Hepatocyte (in vitro differentiated cells): ENCODE data around the gene F2RL2. TPM values are rescaled to one million over a fixed set of nuclear protein-coding genes. Genes with fewer than 3 reads are reported as not detected.

ENCODE experiments used
- DNase-seq: peaks from one replicate; pipeline ENCODE4 v3.0.0-alpha.2; 2016; ENCODE audit warnings: low spot score
- H2AFZ ChIP-seq: fragments of 200-600 bp; sonication (generic); 2 replicates; pipeline ENCODE4 v1.6.0; 2016; ENCODE audit warnings: antibody characterized with exemption, mild to moderate bottlenecking
- H3K27ac ChIP-seq: fragments of 200-600 bp; sonication (generic); 2 replicates; pipeline ENCODE4 v1.5.1; 2016; ENCODE audit warnings: mild to moderate bottlenecking
- H3K27me3 ChIP-seq: fragments of 200-600 bp; sonication (generic); 2 replicates; pipeline ENCODE4 v1.6.1; 2016
- H3K36me3 ChIP-seq: fragments of 200-600 bp; sonication (generic); replicated peaks from 2 replicates; pipeline ENCODE4 v1.5.1; 2016; ENCODE audit warnings: low read depth; ENCODE audit not compliant: insufficient read depth
- H3K4me1 ChIP-seq: fragments of 200-600 bp; sonication (generic); 2 replicates; pipeline ENCODE4 v1.5.1; 2016; ENCODE audit warnings: mild to moderate bottlenecking, moderate library complexity; ENCODE audit not compliant: insufficient read depth
- H3K4me2 ChIP-seq: fragments of 200-600 bp; sonication (generic); 2 replicates; pipeline ENCODE4 v1.6.0; 2016
- H3K4me3 ChIP-seq: fragments of 200-600 bp; sonication (generic); 2 replicates; pipeline ENCODE4 v1.5.1; 2016; ENCODE audit warnings: mild to moderate bottlenecking
- H3K79me2 ChIP-seq: fragments of 200-600 bp; sonication (generic); 2 replicates; pipeline ENCODE4 v1.6.0; 2017; ENCODE audit warnings: mild to moderate bottlenecking
- H3K9me2 ChIP-seq: fragments of 200-600 bp; sonication (generic); replicated peaks from 2 replicates; pipeline ENCODE4 v1.6.0; 2017; ENCODE audit warnings: mild to moderate bottlenecking; ENCODE audit not compliant: insufficient read depth
- H3K9me3 ChIP-seq: fragments of 200-600 bp; sonication (generic); 2 replicates; pipeline ENCODE4 v1.5.1; 2016; ENCODE audit warnings: low read depth, mild to moderate bottlenecking
- H4K20me1 ChIP-seq: fragments of 200-600 bp; sonication (generic); 2 replicates; pipeline ENCODE4 v1.6.0; 2016; ENCODE audit warnings: mild to moderate bottlenecking; ENCODE audit not compliant: insufficient read depth, poor library complexity, severe bottlenecking
- CTCF ChIP-seq: fragments of 200-600 bp; sonication (generic); IDR thresholded peaks from 2 replicates; pipeline ENCODE4 v1.5.1; 2016; ENCODE audit warnings: antibody characterized with exemption, mild to moderate bottlenecking; ENCODE audit not compliant: poor library complexity
- EZH2 ChIP-seq: fragments of 200-600 bp; sonication (generic); IDR thresholded peaks from 2 replicates; pipeline ENCODE4 v1.6.1; 2016; ENCODE audit warnings: antibody characterized with exemption, mild to moderate bottlenecking, borderline replicate concordance
- EZH2phosphoT487 ChIP-seq: fragments of 200-600 bp; sonication (generic); IDR thresholded peaks from one replicate; pipeline ENCODE4 v1.6.1; 2018; ENCODE audit warnings: antibody characterized with exemption, mild to moderate bottlenecking, low read depth, moderate library complexity; ENCODE audit not compliant: unreplicated experiment, severe bottlenecking
- WGBS: methylation state at CpG from one replicate; pipeline ENCODE4 v1.1.6; 2016; ENCODE audit warnings: low lambda C conversion rate; ENCODE audit errors: missing lambda C conversion rate; 5-methylcytosine and 5-hydroxymethylcytosine counted together
- polyA plus RNA-seq: library from polyadenylated mRNA; unstranded; fragments of >200 nt; fragmentation: Nextera tagmentation; extraction: Ambion mirVana; gene quantifications from 2 replicates; pipeline ENCODE4 v1.2.1, GENCODE V29; 2016
- total RNA-seq: library from RNA; depleted of rRNA; stranded (reverse); fragments of >200 nt; gene quantifications from 2 replicates; pipeline ENCODE4 v1.2.3, GENCODE V29; 2014

The F2RL2 gene
- total and polyA plus RNA-seq, 2 experiments from 2014 or later, result 1.5 to 2.3 TPM

GRCh38 chr5:76594107-76594506 lies 29.1 kb downstream of the F2RL2 start:
- Histone ChIP-seq H3K27me3 (no peaks in the 10 kb centered on the region), H3K4me1 (no peaks in the 10 kb centered on the region), H3K4me3 (no peak overlapping the region), H3K9me3 (no peaks in the 10 kb centered on the region), H4K20me1 (no peaks in the 10 kb centered on the region), H3K27ac (no peak overlapping the region), H2AFZ (no peak overlapping the region), H3K9me2 (no peaks in the 10 kb centered on the region), H3K79me2 (no peaks in the 10 kb centered on the region), H3K4me2 (no peak overlapping the region), H3K36me3 (no peaks in the 10 kb centered on the region)
- DNase-seq, result no peak
- TF ChIP-seq EZH2phosphoT487 (no peak), CTCF (no peak), EZH2 (no peak)
- WGBS, result 73% methylated on average over 4 of the region's 4 CpGs

DNA sequence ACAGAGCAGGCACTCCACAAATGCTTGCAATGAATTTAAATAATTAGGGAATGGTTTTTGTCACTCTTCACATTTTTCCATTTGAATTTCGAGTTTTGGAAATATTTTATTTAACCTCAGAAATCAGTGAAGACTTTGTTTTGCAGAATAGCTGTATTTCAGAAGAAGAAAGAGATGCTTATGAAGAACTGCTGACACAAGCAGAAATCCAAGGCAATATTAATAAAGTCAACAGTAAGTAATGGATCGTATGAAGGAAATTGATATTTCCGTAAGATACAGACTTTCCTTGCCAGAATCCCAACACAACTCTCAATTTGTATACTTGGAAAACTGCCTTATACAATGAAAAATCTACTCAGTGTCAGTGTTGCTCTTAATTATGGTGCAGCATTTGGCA lies 30.5 kb downstream of the F2RL2 start:
- Histone ChIP-seq H3K27me3 (no peaks in the 10 kb centered on the region), H3K9me2 (no peaks in the 10 kb centered on the region), H3K27ac (no peak overlapping the region), H3K4me3 (no peak overlapping the region), H4K20me1 (no peaks in the 10 kb centered on the region), H3K79me2 (no peaks in the 10 kb centered on the region), H3K4me1 (no peaks in the 10 kb centered on the region), H3K36me3 (no peaks in the 10 kb centered on the region), H3K4me2 (no peak overlapping the region), H3K9me3 (no peaks in the 10 kb centered on the region), H2AFZ (no peak overlapping the region)
- no peak for DNase-seq
- WGBS, result 74% methylated on average over 3 of the region's 3 CpGs
- no peak for TF ChIP-seq CTCF
- no peak for TF ChIP-seq EZH2phosphoT487
- no peak for TF ChIP-seq EZH2

- no peaks in the 10 kb centered on the region for H3K9me3 ChIP-seq
- TF ChIP-seq CTCF (no peak), EZH2phosphoT487 (no peak)
- H3K79me2 ChIP-seq, result no peaks in the 10 kb centered on the region
- no peaks in the 10 kb centered on the region for H4K20me1 ChIP-seq
- H3K9me2 ChIP-seq, result no peaks in the 10 kb centered on the region
- H3K4me1 ChIP-seq, result no peaks in the 10 kb centered on the region
- no peak overlapping the region for H2AFZ ChIP-seq
- H3K27ac ChIP-seq, result no peak overlapping the region
- no peak overlapping the region for H3K4me3 ChIP-seq
- no peak for DNase-seq
- WGBS, result 98% methylated on average over 3 of the region's 3 CpGs
- no peaks in the 10 kb centered on the region for H3K36me3 ChIP-seq
- H3K27me3 ChIP-seq, result no peaks in the 10 kb centered on the region
- H3K4me2 ChIP-seq, result no peak overlapping the region
These were observed 31.8 kb downstream of the F2RL2 start for GRCh38 chr5:76591366-76591765.

- TF ChIP-seq EZH2, result no peak
- no peak for TF ChIP-seq EZH2phosphoT487
- TF ChIP-seq CTCF, result no peak
- H3K27me3 ChIP-seq, result no peaks in the 10 kb centered on the region
- H2AFZ ChIP-seq, result no peak overlapping the region
- no peak overlapping the region for H3K4me3 ChIP-seq
- H3K9me3 ChIP-seq, result no peaks in the 10 kb centered on the region
- no peak overlapping the region for H3K27ac ChIP-seq
- H3K79me2 ChIP-seq, result no peaks in the 10 kb centered on the region
- no peak overlapping the region for H3K4me2 ChIP-seq
- H3K4me1 ChIP-seq, result peaks cover 6% of the 10 kb centered on the region
- 97% methylated on average over 1 of the region's 1 CpG for WGBS
- H4K20me1 ChIP-seq, result no peaks in the 10 kb centered on the region
- no peaks in the 10 kb centered on the region for H3K36me3 ChIP-seq
- no peak for DNase-seq
- no peaks in the 10 kb centered on the region for H3K9me2 ChIP-seq
These were observed 33.2 kb downstream of the F2RL2 start for GRCh38 chr5:76590027-76590426.
